Endodermal cell (in vitro differentiated cells): ENCODE data around the gene NRDC. TPM values are rescaled to one million over a fixed set of nuclear protein-coding genes. Genes with fewer than 3 reads are reported as not detected.
"Not testable (repeated sequence)": the region's sequence is repeated elsewhere in the genome, so short reads cannot be mapped to it uniquely, and the experiment has no call there.

Source experiments
- DNase-seq: peaks from one replicate; pipeline ENCODE4 v3.0.0-alpha.2; 2017
- H3K27ac ChIP-seq: 2 replicates; pipeline ENCODE4 v1.5.1; 2013; ENCODE audit warnings: mild to moderate bottlenecking, low read depth, low read length, moderate library complexity
- H3K27me3 ChIP-seq: 2 replicates; pipeline ENCODE4 v1.6.1; 2013; ENCODE audit warnings: mild to moderate bottlenecking, low read length, moderate library complexity; ENCODE audit not compliant: insufficient read depth, control insufficient read depth, poor library complexity, severe bottlenecking
- H3K36me3 ChIP-seq: 2 replicates; pipeline ENCODE4 v1.7.0; 2013; ENCODE audit warnings: mild to moderate bottlenecking, low read length, moderate library complexity; ENCODE audit not compliant: control insufficient read depth, insufficient read depth
- H3K4me1 ChIP-seq: one replicate; pipeline ENCODE4 v1.7.0; 2013; ENCODE audit warnings: low read length; ENCODE audit not compliant: control insufficient read depth, insufficient read depth
- H3K4me3 ChIP-seq: 2 replicates; pipeline ENCODE4 v1.5.1; 2013; ENCODE audit warnings: mild to moderate bottlenecking, low read length, moderate library complexity
- H3K9ac ChIP-seq: 2 replicates; pipeline ENCODE4 v1.6.1; 2013; ENCODE audit warnings: mild to moderate bottlenecking, low read length, moderate library complexity; ENCODE audit not compliant: poor library complexity, severe bottlenecking; ENCODE audit errors: extremely low read depth
- H3K9me3 ChIP-seq: 2 replicates; pipeline ENCODE4 v1.6.1; 2013; ENCODE audit warnings: mild to moderate bottlenecking, low read length, moderate library complexity; ENCODE audit not compliant: control insufficient read depth
- H3K27ac Mint-ChIP-seq: 2 replicates; pipeline ENCODE4 v1.8.0; 2020; ENCODE audit warnings: mixed read lengths
- H3K27me3 Mint-ChIP-seq: 2 replicates; pipeline ENCODE4 v1.8.0; 2021; ENCODE audit warnings: mild to moderate bottlenecking, mixed read lengths; ENCODE audit not compliant: insufficient read depth
- H3K36me3 Mint-ChIP-seq: 2 replicates; pipeline ENCODE4 v1.8.0; 2020; ENCODE audit warnings: low read depth, mixed read lengths
- H3K4me1 Mint-ChIP-seq: 2 replicates; pipeline ENCODE4 v1.8.0; 2020; ENCODE audit warnings: mixed read lengths
- H3K4me3 Mint-ChIP-seq: 2 replicates; pipeline ENCODE4 v1.8.0; 2020; ENCODE audit warnings: mild to moderate bottlenecking, moderate library complexity, mixed read lengths
- H3K9me3 Mint-ChIP-seq: 2 replicates; pipeline ENCODE4 v1.8.0; 2020; ENCODE audit warnings: mild to moderate bottlenecking, mixed read lengths
- CTCF ChIP-seq: fragments of 200-600 bp; sonication (generic); conservative IDR thresholded peaks from 2 replicates; pipeline ENCODE4 v1.5.0; 2021; ENCODE audit warnings: antibody characterized with exemption, mild to moderate bottlenecking
- WGBS, 2 experiments: methylation state at CpG; one replicate each; pipeline versions ENCODE4 v1.1.5 to v1.1.7; 2013; ENCODE audit warnings: missing lambda C conversion rate in 2 of 2, mixed read lengths in 1 of 2; ENCODE audit not compliant: insufficient coverage in 1 of 2, insufficient read length in 1 of 2; 5-methylcytosine and 5-hydroxymethylcytosine counted together
- total RNA-seq, 2 donors: library from RNA; stranded (reverse); fragmentation: NEBNext Ultra II Directional in 1 of 2; extraction: Animal tissue kit (Norgen Biotek cat#: 25700) in 1 of 2; gene quantifications; 2 replicates in 1 of 2; 3 replicates in 1 of 2; pipeline ENCODE4 v1.2.1, GENCODE V29; 2021

NRDC gene
- total RNA-seq, 2 donors from 2014 or later: 160 to 202 TPM

DNA sequence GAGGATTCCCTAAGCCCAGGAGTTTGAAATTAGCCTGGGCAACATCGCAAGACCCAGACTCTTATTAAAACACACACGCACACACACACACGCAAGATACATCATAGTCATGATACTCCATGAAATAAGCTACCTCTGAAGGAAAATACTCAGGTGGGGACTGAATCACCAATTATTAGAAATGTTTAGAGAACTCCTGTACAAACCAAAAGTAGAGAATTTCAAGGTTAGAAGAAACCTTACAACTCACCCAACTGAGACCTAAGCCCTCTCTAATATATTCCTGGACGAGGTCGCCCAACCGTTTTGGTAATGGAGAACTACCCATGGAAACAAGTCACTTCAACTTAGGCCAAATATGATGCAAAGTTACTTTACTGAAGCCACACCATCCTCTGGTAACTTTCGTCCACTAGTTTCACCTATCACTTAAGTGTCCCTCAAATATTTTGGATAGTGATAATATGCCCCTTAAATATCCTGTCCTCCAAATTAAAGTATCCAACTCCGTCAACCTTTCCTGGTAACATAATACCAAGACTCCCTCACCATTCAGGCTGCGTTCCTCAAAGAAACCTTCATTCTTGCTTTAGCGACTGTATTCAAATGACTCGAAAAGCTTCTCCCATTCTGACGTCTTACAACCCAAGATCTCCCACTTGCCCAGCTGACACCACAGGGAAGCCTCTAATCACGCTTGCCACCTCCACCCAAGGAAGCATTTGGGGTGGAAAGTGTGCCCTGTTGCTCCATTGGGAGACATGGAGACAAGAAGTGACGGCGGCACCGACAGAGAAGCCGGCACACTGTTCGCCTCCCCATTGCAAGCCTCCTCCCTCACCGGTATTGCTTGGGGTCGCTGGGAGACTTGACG, 856 bp downstream of the NRDC start:
- Mint-ChIP-seq H3K4me3 (no peak overlapping the region), H3K27ac (no peak overlapping the region), H3K27me3 (peaks cover 7% of the 10 kb centered on the region), H3K36me3 (peaks cover 12% of the 10 kb centered on the region), H3K9me3 (no peaks in the 10 kb centered on the region), H3K4me1 (peaks cover 11% of the 10 kb centered on the region)
- no peaks in the 10 kb centered on the region for H3K9me3 ChIP-seq
- no peaks in the 10 kb centered on the region for H3K4me1 ChIP-seq
- TF ChIP-seq CTCF: no peak
- no peak for DNase-seq
- H3K27ac ChIP-seq: peak overlapping the region; percentile 95
- peak overlapping the region; percentile 95 for H3K4me3 ChIP-seq
- WGBS, 2 experiments: 7 to 13% methylated on average over 15 to 21 of the region's 21 CpGs
- H3K9ac ChIP-seq: peak overlapping the region; percentile 95
- peaks cover 9% of the 10 kb centered on the region for H3K36me3 ChIP-seq
- H3K27me3 ChIP-seq: peaks cover 21% of the 10 kb centered on the region

DNA sequence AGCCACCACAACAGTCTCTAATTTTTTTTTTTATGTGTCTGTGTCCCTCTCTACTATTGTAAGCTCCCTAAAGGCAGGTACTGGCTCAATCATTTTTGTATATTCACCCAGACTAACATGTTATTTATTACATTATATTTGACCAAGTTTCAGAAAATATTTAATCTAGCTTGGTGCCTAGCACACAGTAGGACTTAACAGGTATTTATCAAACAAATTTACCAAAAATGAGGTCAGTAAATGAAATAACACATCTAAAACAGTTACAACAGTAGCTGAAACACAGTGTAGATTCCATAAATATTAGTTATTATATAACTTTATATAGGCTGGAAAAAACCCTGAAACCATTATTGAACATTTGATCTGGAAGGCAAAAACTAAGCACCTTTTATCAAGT, 2.7 kb downstream of the NRDC start:
- Histone ChIP-seq H3K4me3 (peak overlapping the region; percentile 95), H3K27ac (no peak overlapping the region), H3K36me3 (peaks cover 9% of the 10 kb centered on the region), H3K9ac (no peak overlapping the region), H3K27me3 (peaks cover 3% of the 10 kb centered on the region), H3K9me3 (no peaks in the 10 kb centered on the region), H3K4me1 (no peaks in the 10 kb centered on the region)
- peaks cover 11% of the 10 kb centered on the region for H3K4me1 Mint-ChIP-seq
- no peak for TF ChIP-seq CTCF
- no peaks in the 10 kb centered on the region for H3K9me3 Mint-ChIP-seq
- H3K36me3 Mint-ChIP-seq: peaks cover 12% of the 10 kb centered on the region
- peak overlapping the region; percentile 20 for H3K4me3 Mint-ChIP-seq
- no peak for DNase-seq
- no peaks in the 10 kb centered on the region for H3K27me3 Mint-ChIP-seq
- H3K27ac Mint-ChIP-seq: peak overlapping the region; percentile 71

- H3K27me3 ChIP-seq: no peaks in the 10 kb centered on the region
- H3K4me3 Mint-ChIP-seq: peak overlapping the region; percentile 20
- no peaks in the 10 kb centered on the region for H3K9me3 ChIP-seq
- H3K9ac ChIP-seq: no peak overlapping the region
- H3K27me3 Mint-ChIP-seq: no peaks in the 10 kb centered on the region
- peak overlapping the region; percentile 95 for H3K4me3 ChIP-seq
- H3K4me1 Mint-ChIP-seq: peaks cover 11% of the 10 kb centered on the region
- no peaks in the 10 kb centered on the region for H3K9me3 Mint-ChIP-seq
- WGBS, 2 experiments: 95 to 100% methylated on average over 2 to 6 of the region's 6 CpGs
- DNase-seq: no peak
- H3K4me1 ChIP-seq: no peaks in the 10 kb centered on the region
- H3K27ac ChIP-seq: no peak overlapping the region
- H3K36me3 Mint-ChIP-seq: peaks cover 12% of the 10 kb centered on the region
- peaks cover 9% of the 10 kb centered on the region for H3K36me3 ChIP-seq
- peak overlapping the region; percentile 71 for H3K27ac Mint-ChIP-seq
- TF ChIP-seq CTCF: no peak
Measured at GRCh38 chr1:51875291-51875772, 3.2 kb downstream of the NRDC start.

DNA sequence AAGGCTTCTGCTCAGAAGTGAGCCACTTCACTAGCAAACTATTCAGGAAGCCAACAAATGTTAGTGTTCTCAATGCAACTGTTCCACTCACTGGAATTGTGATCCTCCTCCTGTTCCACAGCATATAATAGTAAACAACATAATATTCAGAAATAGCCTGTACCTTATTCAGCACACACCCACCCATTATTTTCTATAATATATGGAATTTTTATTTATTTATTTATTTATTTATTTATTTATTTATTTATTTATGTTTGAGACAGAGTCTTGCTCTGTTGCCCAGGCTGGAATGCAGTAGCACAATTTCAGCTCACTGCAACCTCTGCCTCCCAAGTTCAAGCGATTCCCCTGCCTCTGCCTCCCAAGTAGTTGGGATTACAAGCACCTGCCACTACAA, 5.3 kb downstream of the NRDC start:
- not testable (repeated sequence) for H3K27ac Mint-ChIP-seq
- H3K4me1 Mint-ChIP-seq: peaks cover 11% of the 10 kb centered on the region
- WGBS, 2 experiments: 97 to 100% methylated on average over 1 of the region's 1 CpG

More for the DNA sequence above, 5.3 kb downstream of the NRDC start:
- H3K27ac ChIP-seq, H3K9ac ChIP-seq, H3K4me1 ChIP-seq, H3K27me3 ChIP-seq, H3K9me3 Mint-ChIP-seq, H3K9me3 ChIP-seq, H3K4me3 ChIP-seq, H3K27me3 Mint-ChIP-seq, DNase-seq, H3K4me3 Mint-ChIP-seq, H3K36me3 ChIP-seq: not testable (repeated sequence)
- H3K36me3 Mint-ChIP-seq: peaks cover 12% of the 10 kb centered on the region
